Progenitor cell of endocrine pancreas (in vitro differentiated cells): Measurements from ENCODE around the gene KRTAP10-6. TPM values are rescaled to one million over a fixed set of nuclear protein-coding genes. Genes with fewer than 3 reads are reported as not detected.
"Not testable (repeated sequence)": the region's sequence is repeated elsewhere in the genome, so short reads cannot be mapped to it uniquely, and the experiment has no call there.

Experiments used
- DNase-seq: peaks from one replicate; pipeline ENCODE4 v3.0.0; 2021; ENCODE audit warnings: low spot score; ENCODE audit not compliant: unreplicated experiment
- H3K27ac Mint-ChIP-seq: 2 replicates; pipeline ENCODE4 v1.8.0; 2021; ENCODE audit warnings: mild to moderate bottlenecking, moderate library complexity, mixed read lengths
- H3K27me3 Mint-ChIP-seq: 2 replicates; pipeline ENCODE4 v1.8.0; 2021; ENCODE audit warnings: mixed read lengths
- H3K36me3 Mint-ChIP-seq: 2 replicates; pipeline ENCODE4 v1.8.0; 2022; ENCODE audit warnings: mixed read lengths; ENCODE audit not compliant: insufficient read depth
- H3K4me1 Mint-ChIP-seq: 2 replicates; pipeline ENCODE4 v1.8.0; 2021; ENCODE audit warnings: low read depth, mixed read lengths
- H3K4me3 Mint-ChIP-seq: 2 replicates; pipeline ENCODE4 v1.8.0; 2021; ENCODE audit warnings: low read depth, mild to moderate bottlenecking, moderate library complexity, mixed read lengths
- H3K9me3 Mint-ChIP-seq: 2 replicates; pipeline ENCODE4 v1.8.0; 2021; ENCODE audit warnings: low read depth, mixed read lengths
- CTCF ChIP-seq: fragments of 200-600 bp; sonication (generic); IDR thresholded peaks from one replicate; pipeline ENCODE4 v1.5.0; 2021; ENCODE audit warnings: antibody characterized with exemption, mild to moderate bottlenecking; ENCODE audit not compliant: unreplicated experiment
- total RNA-seq: library from RNA; stranded (reverse); gene quantifications from 2 replicates; pipeline ENCODE4 v1.2.1, GENCODE V29; 2021

KRTAP10-6 gene
- total RNA-seq, 1 donor from 2014 or later = not detected

- Mint-ChIP-seq H3K4me3 (no peak overlapping the region), H3K4me1 (no peaks in the 10 kb centered on the region), H3K27me3 (peaks cover 8% of the 10 kb centered on the region), H3K27ac (no peak overlapping the region), H3K9me3 (peaks cover 14% of the 10 kb centered on the region), H3K36me3 (no peaks in the 10 kb centered on the region)
- no peak for TF ChIP-seq CTCF
- no peak for DNase-seq
Measured at GRCh38 chr21:44603109-44603875, 11.0 kb upstream of the KRTAP10-6 start.

- H3K4me1 Mint-ChIP-seq = no peaks in the 10 kb centered on the region
- H3K27me3 Mint-ChIP-seq = peaks cover 8% of the 10 kb centered on the region
- no peaks in the 10 kb centered on the region for H3K36me3 Mint-ChIP-seq
- H3K27ac Mint-ChIP-seq = no peak overlapping the region
- H3K4me3 Mint-ChIP-seq = no peak overlapping the region
- no peak for TF ChIP-seq CTCF
- H3K9me3 Mint-ChIP-seq = peaks cover 14% of the 10 kb centered on the region
- no peak for DNase-seq
Measured at GRCh38 chr21:44602463-44602850, 10.2 kb upstream of the KRTAP10-6 start.

GRCh38 chr21:44601596-44602462, 9.5 kb upstream of the KRTAP10-6 start:
- Mint-ChIP-seq H3K36me3 (no peaks in the 10 kb centered on the region), H3K27me3 (peaks cover 6% of the 10 kb centered on the region), H3K9me3 (peaks cover 14% of the 10 kb centered on the region), H3K27ac (no peak overlapping the region), H3K4me1 (no peaks in the 10 kb centered on the region), H3K4me3 (no peak overlapping the region)
- TF ChIP-seq CTCF = no peak
- DNase-seq = no peak

GRCh38 chr21:44601091-44601490, 8.8 kb upstream of the KRTAP10-6 start:
- H3K4me1 Mint-ChIP-seq, H3K36me3 Mint-ChIP-seq, H3K4me3 Mint-ChIP-seq, H3K27me3 Mint-ChIP-seq, H3K27ac Mint-ChIP-seq, DNase-seq: not testable (repeated sequence)
- peaks cover 14% of the 10 kb centered on the region for H3K9me3 Mint-ChIP-seq

- DNase-seq, H3K4me1 Mint-ChIP-seq, H3K4me3 Mint-ChIP-seq, H3K27me3 Mint-ChIP-seq, H3K27ac Mint-ChIP-seq, H3K36me3 Mint-ChIP-seq: not testable (repeated sequence)
- peaks cover 14% of the 10 kb centered on the region for H3K9me3 Mint-ChIP-seq
Measured at GRCh38 chr21:44600118-44600978, 8.0 kb upstream of the KRTAP10-6 start, which contains the start of gene KRTAP10-7. TSS of gene KRTAP10-7 (plus strand) at chr21:44600597. CDS start at chr21:44600622, 25 bp downstream.
